ENCODE results near the gene PDILT. TPM values are rescaled to one million over a fixed set of nuclear protein-coding genes. Genes with fewer than 3 reads are reported as not detected.
A peak's percentile ranks its signal among the peaks of the same experiment; 100 is the strongest.

PDILT gene
- total RNA-seq, 1 experiment from 2014 or later = not detected

GRCh38 chr16:20387978-20388377 lies 16.6 kb downstream of the PDILT start:
- BruUV-seq (replicated peaks) = no TSS peak

GRCh38 chr16:20385844-20386832 lies 18.4 kb downstream of the PDILT start:
- no TSS peak for BruUV-seq (replicated peaks)
- Histone ChIP-seq H3K4me2 (ENCODE audit: low read length) (no peak overlapping the region), H3K9me2 (replicated peaks; ENCODE audit: low read length) (no peaks in the 10 kb centered on the region), H4K20me1 (ENCODE audit: low read length) (no peaks in the 10 kb centered on the region), H3K4me3 (ENCODE audit: low read length) (no peak overlapping the region), H3K79me2 (ENCODE audit: low read length) (no peaks in the 10 kb centered on the region), H3K27me3 (ENCODE audit: low read length) (no peaks in the 10 kb centered on the region), H3K4me1 (ENCODE audit: insufficient read depth, low read length) (no peaks in the 10 kb centered on the region), H3K36me3 (ENCODE audit: low read depth, low read length) (no peaks in the 10 kb centered on the region), H2AFZ (ENCODE audit: low read length) (no peak overlapping the region), H3K9me3 (ENCODE audit: low read length) (no peaks in the 10 kb centered on the region), H3K27ac (ENCODE audit: low read length) (no peak overlapping the region), H3K9ac (ENCODE audit: low read length) (no peak overlapping the region), H3F3A (ENCODE audit: low read length, unreplicated experiment) (no peaks in the 10 kb centered on the region)
- CTCF ChIA-PET = interaction anchor here (0.6 to 1.2 kb wide), 5 partner anchors 86 to 802 kb away, joined by 3 to 12 read pairs (median 5); no protein-coding TSS in a partner anchor
- TF ChIP-seq CTCF (conservative IDR thresholded peaks at IDR 0.05; ENCODE audit: low read depth, low read length) (peak; percentile 70), EZH2 (IDR thresholded peaks at IDR 0.05; ENCODE audit: low read length, unreplicated experiment) (no peak), EZH2phosphoT487 (IDR thresholded peaks at IDR 0.05; ENCODE audit: borderline replicate concordance, low read length) (no peak)
- POLR2A ChIA-PET (ENCODE audit: unreplicated experiment) = interaction anchor here (0.7 kb wide), 1 partner anchor 8 kb away, joined by 6 read pairs; no protein-coding TSS in a partner anchor
- intact Hi-C loops (cut with micrococcal nuclease) = loop anchor here (1.0 kb wide), 1 partner anchor 487 kb away; no protein-coding TSS in a partner anchor
- ATAC-seq = peak; percentile 31; the same call in 1 of the 2 replicates
- peak; percentile 66 for DNase-seq

More at GRCh38 chr16:20387978-20388377, 16.6 kb downstream of the PDILT start:
- Histone ChIP-seq H3K4me1 (ENCODE audit: insufficient read depth, low read length) (no peaks in the 10 kb centered on the region), H3K4me2 (ENCODE audit: low read length) (no peak overlapping the region), H2AFZ (ENCODE audit: low read length) (no peak overlapping the region), H3K36me3 (ENCODE audit: low read depth, low read length) (no peaks in the 10 kb centered on the region), H3K9me3 (ENCODE audit: low read length) (no peaks in the 10 kb centered on the region), H3K9ac (ENCODE audit: low read length) (no peak overlapping the region), H3K27me3 (ENCODE audit: low read length) (no peaks in the 10 kb centered on the region), H3K9me2 (replicated peaks; ENCODE audit: low read length) (no peaks in the 10 kb centered on the region), H3F3A (ENCODE audit: low read length, unreplicated experiment) (no peaks in the 10 kb centered on the region), H3K79me2 (ENCODE audit: low read length) (no peaks in the 10 kb centered on the region), H4K20me1 (ENCODE audit: low read length) (no peaks in the 10 kb centered on the region), H3K27ac (ENCODE audit: low read length) (no peak overlapping the region), H3K4me3 (ENCODE audit: low read length) (no peak overlapping the region)
- TF ChIP-seq EZH2 (IDR thresholded peaks at IDR 0.05; ENCODE audit: low read length, unreplicated experiment) = no peak
- TF ChIP-seq EZH2phosphoT487 (IDR thresholded peaks at IDR 0.05; ENCODE audit: borderline replicate concordance, low read length) = no peak
- no peak for TF ChIP-seq CTCF (conservative IDR thresholded peaks at IDR 0.05; ENCODE audit: low read depth, low read length)
- ChIA-PET CTCF (no interaction called here), POLR2A (ENCODE audit: unreplicated experiment) (no interaction called here)
- ATAC-seq = no peak
- DNase-seq = no peak
- intact Hi-C loops (cut with micrococcal nuclease) = no loop called here
